ENCODE results near the gene MARCKS.
A peak's percentile ranks its signal among the peaks of the same experiment; 100 is the strongest.

MARCKS gene

DNA sequence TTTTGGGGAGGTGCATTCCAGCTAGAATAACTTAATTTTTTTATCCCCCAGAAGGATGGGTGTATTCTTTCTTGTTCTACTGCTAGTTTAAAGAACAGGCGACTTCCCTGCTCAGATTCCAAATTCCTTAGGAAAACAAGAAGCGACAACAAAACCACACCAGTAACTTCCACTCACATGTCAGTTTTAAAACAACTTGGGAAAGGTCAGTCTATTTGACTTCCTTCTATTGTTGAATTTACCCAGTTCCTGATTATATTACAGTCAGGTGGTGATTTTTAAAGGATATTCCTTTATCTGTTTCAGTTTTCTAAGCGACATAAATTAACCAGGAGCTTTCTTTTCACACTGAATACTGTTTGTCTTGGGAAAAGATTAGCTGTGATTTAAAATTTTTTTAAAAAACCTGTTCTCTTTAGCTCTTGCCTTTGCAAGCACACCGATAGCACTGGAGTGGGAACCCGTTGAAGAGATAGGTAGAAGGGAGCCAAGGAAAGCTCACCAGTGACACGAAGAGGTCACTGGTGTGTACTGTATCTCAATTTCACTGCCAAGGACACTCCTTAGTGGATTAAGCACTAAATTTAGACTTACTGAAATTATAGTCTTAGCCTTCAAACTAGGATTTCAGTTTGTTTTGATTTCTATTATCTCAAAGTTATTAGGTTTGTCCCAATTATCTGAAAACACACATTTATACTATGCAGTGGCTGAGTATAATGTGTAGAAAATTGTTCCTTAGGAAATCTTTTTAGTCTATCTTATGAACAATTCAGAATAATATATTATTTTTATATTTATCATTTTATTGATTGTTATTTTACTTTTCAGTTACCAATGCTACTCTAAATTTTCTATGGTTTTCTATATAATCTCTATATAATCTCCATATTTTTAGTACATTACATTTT is 22.3 kb downstream of the MARCKS start:
- DNase-seq (ENCODE audit: low spot score), result peak; percentile 37
- peak; percentile 72 for TF ChIP-seq CTCF (IDR thresholded peaks at IDR 0.05; ENCODE audit: borderline replicate concordance, control extremely low read depth, extremely low read depth, insufficient read depth, missing control alignments)
- in situ Hi-C loops (cut with MboI; ENCODE audit: low sequenced_read_pairs, unreplicated experiment), result loop anchor here (10.0 to 25.0 kb wide), 2 partner anchors 575 to 1692 kb away; no protein-coding TSS in a partner anchor

GRCh38 chr6:113881478-113881980 is 24.4 kb downstream of the MARCKS start:
- no peak for DNase-seq (ENCODE audit: low spot score)
- TF ChIP-seq CTCF (IDR thresholded peaks at IDR 0.05; ENCODE audit: borderline replicate concordance, control extremely low read depth, extremely low read depth, insufficient read depth, missing control alignments), result no peak
- in situ Hi-C loops (cut with MboI; ENCODE audit: low sequenced_read_pairs, unreplicated experiment), result loop anchor here (25.0 kb wide), 1 partner anchor 1694 kb away; no protein-coding TSS in a partner anchor

- no peak for TF ChIP-seq CTCF (IDR thresholded peaks at IDR 0.05; ENCODE audit: borderline replicate concordance, control extremely low read depth, extremely low read depth, insufficient read depth, missing control alignments)
- in situ Hi-C loops (cut with MboI; ENCODE audit: low sequenced_read_pairs, unreplicated experiment), result loop anchor here (25.0 kb wide), 1 partner anchor 1695 kb away; no protein-coding TSS in a partner anchor
- no peak for DNase-seq (ENCODE audit: low spot score)
Observed at GRCh38 chr6:113882336-113883022, 25.3 kb downstream of the MARCKS start.

DNA sequence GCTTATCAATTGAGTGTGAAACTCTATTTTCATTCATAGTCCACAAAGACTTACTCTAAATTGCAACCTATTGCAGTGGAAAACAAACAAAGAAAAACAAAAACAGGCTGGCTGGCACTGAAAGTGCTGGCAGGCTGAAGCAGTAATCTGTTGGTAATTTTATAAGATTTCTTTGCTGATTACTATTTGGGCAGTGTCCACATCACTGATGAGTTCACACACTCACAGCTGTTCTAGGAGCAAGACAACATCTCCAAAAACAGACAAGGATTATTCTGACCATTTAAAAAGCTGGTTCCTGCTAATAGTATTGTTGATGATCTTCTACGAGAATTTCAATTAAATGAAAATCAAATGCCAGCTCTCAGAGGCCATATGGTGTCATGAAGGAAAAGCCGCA is 26.9 kb downstream of the MARCKS start:
- in situ Hi-C loops (cut with MboI; ENCODE audit: low sequenced_read_pairs, unreplicated experiment), result loop anchor here (25.0 kb wide), 1 partner anchor 1697 kb away; no protein-coding TSS in a partner anchor
- TF ChIP-seq CTCF (IDR thresholded peaks at IDR 0.05; ENCODE audit: borderline replicate concordance, control extremely low read depth, extremely low read depth, insufficient read depth, missing control alignments), result no peak

GRCh38 chr6:113886512-113886911 is 29.4 kb downstream of the MARCKS start:
- DNase-seq (ENCODE audit: low spot score), result no peak
- in situ Hi-C loops (cut with MboI; ENCODE audit: low sequenced_read_pairs, unreplicated experiment), result loop anchor here (25.0 kb wide), 1 partner anchor 1699 kb away; no protein-coding TSS in a partner anchor
- TF ChIP-seq CTCF (IDR thresholded peaks at IDR 0.05; ENCODE audit: borderline replicate concordance, control extremely low read depth, extremely low read depth, insufficient read depth, missing control alignments), result no peak

More for the DNA sequence above, 26.9 kb downstream of the MARCKS start:
- DNase-seq (ENCODE audit: low spot score), result no peak

DNA sequence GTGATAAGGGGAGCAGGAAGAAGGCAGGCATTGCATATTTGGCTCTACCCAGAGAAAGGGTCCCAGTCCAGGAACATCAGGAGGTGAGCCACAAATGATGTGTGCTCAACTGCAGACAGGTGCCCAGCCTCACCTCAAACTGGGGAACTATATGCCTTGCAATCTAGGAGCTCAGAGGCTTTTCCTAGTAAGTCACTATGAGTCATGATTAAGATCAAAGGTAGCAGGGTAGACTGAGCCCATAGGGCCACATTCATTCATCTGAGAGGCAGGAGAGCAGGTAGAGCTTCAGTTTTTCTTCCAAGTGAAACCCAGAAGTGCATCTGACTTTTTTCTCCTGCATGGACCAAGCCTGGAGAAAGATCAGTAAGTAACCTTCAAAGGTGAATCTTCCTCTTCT is 31.3 kb downstream of the MARCKS start:
- DNase-seq (ENCODE audit: low spot score), result no peak
- no peak for TF ChIP-seq CTCF (IDR thresholded peaks at IDR 0.05; ENCODE audit: borderline replicate concordance, control extremely low read depth, extremely low read depth, insufficient read depth, missing control alignments)
- in situ Hi-C loops (cut with MboI; ENCODE audit: low sequenced_read_pairs, unreplicated experiment), result loop anchor here (25.0 kb wide), 1 partner anchor 1701 kb away; no protein-coding TSS in a partner anchor
